Suppressor macrophage treated with lipopolysaccharide for 1 hour (primary cell): ENCODE data around the gene ADTRP.
A peak's percentile ranks its signal among the peaks of the same experiment; 100 is the strongest.
"Not testable (repeated sequence)": the region's sequence is repeated elsewhere in the genome, so short reads cannot be mapped to it uniquely, and the experiment has no call there.

Experiments used
- DNase-seq, 3 donors: peaks; one replicate each; pipeline ENCODE4 v3.0.0-alpha.2; 2020 to 2022

Gene ADTRP

DNA sequence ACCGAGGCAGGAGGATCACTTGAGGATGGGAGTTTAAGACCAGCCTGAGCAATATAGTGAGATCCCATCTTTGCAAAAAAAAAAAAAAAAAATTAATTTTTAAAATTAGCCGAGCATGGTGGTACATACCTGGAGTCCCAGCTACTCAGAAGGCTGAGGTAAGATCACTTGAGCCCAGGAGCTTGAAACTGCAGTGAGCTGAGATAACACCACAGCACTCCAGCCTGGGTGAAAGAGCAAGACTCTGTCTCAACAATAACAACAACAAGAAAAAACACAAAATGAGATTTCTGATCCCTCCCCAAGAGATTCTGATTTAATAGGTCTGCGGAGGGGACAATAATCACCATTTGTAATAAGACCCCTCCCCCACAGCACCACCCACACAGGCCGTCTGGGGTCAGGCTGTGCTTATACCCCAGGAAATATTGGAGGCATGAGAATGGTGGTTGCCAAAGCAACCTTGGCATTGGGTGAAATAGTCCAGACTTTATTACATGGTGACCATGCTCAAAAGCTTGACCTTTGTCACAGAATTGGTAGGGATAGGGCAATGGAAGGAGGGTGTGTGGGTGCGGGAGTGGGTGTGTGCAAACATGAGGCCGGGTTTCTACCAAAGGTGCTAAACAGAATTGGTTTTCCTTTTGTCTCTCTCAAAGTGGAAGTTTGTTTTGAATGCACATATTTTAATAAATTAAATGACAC is 24.4 kb upstream of the ADTRP start:
- peak in 1 of 3 donors; percentile 20 for DNase-seq

DNA sequence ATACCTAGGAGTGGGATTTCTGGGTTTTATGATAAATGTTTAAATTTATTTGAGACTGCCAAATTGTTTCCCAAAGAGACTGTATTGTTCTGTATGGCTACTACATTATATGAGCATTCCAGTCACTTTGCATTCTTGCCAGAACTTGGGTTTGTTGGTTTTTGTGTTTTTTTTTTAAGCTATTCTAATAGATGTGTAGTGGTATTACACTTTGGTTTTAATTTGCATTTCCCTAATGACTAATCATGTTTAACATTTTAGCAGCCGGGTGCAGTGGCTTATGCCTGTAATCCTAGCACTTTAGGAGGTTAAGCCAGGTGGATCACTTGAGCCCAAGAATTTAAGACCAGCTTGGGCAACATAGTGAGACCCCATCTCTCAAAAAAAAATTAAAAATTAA is 21.9 kb upstream of the ADTRP start:
- DNase-seq = not testable (repeated sequence)

DNA sequence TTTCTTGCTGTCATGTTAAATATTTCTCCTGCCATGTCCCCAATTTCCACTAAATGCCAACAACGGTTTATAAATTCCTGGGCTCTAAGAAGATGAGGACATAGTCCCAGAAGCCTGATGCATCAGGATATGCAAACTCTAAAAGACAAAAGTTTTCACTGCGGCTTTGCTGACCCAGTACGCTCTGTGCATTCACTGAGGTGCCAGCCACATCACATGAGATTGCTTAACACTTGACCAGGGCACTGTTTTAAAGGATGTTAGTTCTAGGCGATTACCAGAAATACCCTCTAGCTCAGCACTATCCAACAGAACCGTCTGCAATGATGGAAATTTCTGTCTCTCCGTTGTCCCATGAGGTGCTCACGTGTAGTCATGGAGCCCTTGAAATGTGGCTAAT is 19.9 kb upstream of the ADTRP start:
- no peak for DNase-seq

DNA sequence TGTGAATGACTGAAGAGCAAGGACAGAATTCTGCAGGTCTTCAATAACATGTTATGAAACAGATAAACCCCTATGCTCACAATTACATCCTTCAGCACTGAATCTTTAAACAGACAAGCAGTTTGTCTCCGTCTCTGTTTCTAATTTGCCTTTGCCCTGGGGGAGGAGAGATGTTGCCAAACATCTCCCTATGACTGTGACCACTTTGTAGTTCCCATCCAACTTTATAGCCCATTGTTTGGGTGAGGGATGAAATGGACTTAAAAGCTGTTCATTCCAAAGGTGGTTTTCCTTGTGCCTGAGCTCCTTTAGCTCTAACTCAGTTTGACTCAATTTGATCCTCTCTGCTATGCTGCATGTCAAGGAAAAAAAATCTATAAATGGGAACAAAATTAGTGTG is 19.5 kb upstream of the ADTRP start:
- DNase-seq = no peak

DNA sequence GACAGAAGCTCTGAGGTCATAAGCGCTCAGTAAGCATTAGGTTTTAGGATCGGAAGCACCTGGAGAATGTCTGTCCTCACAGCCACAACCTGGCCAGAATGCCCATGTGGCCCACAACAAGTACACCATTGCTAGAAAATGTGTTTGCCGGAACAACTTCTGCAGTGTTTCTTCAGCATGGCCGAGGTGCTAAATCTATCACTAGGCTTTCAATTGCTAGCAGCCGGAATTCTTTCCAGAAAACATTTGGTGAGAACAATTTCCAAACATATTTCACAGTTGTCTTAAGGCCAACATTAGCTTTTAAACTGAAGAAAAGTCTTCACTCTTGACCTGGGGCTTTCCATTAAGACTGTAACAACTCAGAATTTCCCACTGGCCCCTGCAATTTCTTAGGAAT is 18.2 kb upstream of the ADTRP start:
- DNase-seq = no peak

DNA sequence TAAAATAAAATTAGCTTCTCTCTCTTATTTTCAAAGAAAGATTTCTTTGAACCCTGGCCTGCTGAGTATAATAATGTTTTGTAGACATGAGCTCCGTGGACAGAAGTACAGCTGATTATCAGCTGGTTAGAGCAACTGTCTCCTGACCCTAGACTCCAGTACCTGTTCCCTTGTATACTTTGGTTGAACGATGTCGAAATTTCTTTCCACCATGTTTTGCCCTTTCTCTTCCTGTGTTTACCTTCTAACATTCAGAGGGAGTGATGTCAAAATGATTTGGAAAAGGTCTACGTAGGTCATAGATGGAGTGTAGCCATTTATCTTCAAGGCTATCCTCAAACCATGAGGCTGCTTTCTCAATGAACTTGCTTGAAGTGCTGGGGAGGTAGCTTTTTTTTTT is 16.8 kb upstream of the ADTRP start:
- no peak for DNase-seq

DNA sequence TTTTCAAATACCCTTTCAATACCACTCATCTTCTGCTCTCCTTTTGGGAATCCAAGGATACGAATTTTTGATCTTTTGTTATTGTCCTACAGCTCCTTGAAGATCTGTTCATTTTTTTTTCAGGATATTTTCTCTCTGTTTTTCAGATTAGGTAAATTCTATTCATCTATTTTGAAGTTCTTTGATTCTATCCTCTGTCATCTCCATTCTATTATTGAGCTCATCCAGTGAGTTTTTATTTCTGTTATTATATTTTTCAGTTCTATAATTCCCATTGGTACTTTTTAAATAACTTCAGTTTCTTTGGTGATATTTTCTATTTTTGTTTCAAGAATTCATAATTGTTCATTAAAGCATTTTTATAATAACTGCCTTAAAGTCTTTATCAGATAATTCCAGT is 14.7 kb upstream of the ADTRP start:
- DNase-seq = no peak

DNA sequence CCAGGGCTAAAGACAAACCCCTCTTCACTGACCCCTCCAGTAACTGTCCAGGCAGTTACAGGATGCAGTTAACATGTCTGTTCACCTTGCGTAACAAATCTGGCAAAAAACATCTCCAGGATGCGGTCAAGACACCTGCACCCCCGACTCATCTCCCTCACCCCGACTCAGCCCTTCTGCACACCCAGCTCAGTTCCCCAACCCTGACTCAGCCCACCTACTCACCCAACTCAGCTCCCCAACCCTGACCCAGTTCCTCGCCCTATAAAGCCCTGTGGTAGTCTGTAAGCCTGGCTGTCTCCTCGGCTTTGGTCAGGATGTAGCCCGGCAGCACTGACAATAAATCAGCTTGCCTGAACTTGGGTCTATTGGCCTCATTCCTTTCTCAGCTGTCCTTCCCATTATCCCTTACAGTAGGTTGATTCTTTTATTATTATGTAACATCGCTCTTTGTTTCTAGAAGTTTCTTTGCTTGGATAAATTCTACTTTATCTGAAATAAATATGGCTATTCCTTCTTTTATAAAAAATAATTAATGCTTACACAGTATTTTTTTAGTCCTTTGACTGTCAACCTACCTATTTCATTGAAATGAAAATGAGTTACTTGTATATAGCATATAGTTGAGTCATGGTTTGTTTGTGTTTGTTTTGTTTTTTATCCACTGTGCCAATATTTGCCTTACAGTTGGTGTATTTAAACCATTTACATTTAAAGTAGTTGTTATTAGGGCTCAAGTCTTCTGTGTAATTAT is 12.9 kb upstream of the ADTRP start:
- DNase-seq = no peak

DNA sequence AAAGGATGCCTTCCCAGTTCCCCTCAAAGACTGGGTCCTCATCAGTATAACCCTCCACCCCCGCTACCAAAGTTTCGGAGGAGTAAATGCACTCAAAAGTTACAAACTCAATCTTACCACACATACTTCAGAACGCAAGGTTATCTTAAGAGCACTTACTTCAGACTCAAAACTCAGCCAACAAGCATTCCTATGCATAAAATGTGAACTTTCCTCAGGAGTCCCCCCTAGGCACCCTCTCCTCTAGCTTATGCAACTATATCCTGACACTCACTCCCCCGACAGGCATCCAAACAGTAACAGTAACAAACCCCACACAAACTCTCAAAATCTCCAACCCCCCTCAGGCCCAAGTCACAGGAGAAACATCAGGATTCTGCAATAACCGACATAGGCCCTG is 11.1 kb upstream of the ADTRP start:
- no peak for DNase-seq

DNA sequence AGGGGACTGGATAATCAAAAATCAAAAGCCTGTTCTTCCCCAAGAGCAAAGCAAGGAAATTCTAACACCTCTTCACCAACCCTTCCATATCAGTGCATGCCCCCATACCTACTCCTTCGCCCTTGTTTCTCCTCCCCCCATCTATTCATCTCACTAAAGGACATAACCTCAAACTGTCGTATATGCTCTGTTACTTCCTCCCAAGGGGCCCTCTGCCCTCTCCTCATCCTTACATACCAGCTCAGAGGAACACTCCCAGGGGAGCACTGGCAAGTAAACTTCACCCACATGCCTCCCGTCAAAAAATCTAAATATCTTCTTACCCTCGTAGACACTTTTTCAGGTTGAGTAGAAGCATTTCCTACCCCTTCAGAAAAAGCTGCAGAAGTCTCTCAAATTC is 9.4 kb upstream of the ADTRP start:
- DNase-seq = no peak

DNA sequence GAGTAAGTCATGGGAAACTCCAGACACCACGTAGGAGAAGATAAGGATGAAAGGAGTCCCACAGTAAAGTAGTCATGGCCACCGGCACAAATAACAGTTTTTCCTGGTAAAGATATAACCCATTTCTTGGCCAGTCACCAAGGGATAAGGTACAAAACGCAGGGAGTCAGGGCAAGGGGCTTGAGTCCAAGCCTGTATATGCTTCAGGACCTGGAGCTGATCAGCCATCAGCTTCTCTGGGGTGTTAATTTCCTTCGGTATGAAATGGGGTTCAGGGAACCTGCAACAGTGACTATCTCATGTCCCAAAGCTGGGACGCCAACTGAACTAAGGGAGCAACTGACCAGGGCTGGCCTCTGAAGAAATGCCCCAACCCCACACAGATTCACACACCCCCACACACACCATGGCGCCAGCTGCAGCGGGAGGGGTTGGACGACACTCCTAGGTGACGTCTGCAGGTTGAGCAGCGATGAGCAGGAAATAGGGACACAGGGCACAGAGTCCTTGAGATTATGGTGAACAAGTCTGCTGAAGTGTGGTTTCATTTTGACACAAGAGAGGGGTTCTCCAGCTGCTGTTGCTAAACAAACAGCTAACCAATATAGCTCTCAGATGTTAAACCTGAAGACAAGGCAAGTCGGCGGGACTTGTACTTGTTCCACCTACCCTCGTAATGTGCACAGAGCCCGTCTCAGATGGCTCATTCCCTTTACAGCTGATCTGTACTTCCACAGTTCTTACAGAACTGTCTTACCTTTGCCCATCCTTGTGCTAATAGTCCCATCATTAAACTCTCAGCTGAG is 7.4 kb upstream of the ADTRP start:
- no peak for DNase-seq

DNA sequence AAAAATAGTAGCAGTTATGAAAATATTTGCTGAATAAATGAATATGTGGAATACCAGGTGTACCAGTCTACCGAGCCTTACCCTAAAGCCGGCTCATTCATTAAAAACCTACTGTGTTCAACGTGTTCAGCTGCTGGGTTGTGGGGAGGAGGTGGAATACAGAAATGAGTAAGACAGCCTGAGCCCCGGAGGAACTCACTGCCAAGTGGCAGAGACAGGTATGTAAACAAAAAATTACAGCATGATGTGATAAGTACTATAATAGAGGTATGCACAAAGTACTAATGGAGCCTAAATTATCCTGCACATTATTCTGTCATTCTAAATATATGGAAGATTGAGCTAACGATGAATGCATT is 6.8 kb upstream of the ADTRP start:
- no peak for DNase-seq

DNA sequence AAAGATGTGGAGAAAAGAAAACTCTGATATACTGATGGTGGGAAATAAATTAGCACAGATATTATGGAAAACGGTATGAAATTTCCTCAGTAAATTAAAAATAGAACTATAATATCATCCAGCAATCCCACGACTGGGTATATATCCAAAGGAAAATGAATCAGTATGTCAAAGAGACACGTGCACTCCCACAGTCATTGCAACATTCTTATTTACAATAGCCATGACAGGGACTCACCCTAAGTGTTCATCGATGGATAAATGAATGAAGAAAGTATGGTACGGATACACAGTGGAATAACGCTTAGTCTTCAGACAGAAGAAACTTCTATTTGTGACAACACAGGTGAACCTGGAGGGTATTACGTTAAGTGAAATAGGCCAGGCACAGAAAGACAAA is 5.7 kb upstream of the ADTRP start:
- no peak for DNase-seq

DNA sequence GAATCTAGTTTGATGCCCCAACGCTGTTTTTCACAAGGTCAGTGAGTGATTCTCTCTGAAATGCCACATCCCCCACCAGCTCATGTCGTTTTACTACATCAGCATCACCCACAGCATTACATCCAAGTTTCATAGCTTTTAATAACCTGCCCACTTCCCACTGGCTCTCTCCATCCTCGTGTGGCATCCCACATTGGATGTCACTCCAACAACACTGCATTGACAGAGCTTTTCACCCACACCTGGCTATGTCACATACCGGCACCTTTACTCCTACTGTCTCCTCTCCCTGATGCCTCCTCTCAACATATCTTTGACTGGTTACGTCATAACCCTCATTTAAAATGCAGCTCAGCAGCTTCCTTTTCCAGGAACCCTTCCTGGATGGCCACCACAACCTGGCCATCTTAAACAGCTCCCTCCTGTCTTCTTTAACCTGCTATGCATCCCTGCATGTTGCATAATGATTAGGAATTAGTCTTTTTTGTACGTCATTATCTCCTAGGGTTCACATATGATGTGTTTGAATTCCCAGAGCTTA is 5.0 kb upstream of the ADTRP start:
- DNase-seq = no peak

DNA sequence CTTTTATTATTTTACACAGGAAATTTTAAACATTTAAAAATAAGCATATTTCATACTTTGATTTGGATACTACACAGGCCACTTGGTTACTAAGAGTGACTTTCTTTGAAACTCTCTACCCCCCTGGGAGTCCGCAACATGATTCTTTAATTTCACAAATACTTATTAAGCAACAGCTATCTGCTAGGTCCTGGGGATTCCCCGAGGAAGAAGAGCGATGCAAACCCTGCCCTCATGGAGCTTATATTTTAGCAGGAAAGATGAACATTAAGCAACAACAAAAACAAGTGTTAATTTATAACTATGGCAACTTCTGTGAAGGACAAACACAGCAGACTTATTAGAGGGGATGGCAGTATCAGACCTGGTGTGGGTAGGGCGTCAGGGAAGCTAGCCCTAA is 3.9 kb upstream of the ADTRP start:
- no peak for DNase-seq

DNA sequence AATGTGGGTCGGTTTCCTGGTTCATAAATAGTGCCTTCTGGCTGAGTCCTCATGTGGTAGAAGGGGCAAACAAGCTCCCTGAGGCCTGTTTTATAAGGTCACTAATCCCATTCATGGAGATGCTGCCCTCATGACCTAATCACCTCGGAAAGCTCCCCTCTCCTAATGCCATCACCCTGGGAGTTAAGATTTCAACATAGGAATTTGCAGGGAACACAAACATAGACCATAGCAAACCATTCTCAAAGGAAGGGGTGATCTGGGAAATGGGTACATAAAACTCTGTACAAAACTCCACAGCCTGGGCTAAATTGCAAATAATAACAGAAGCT is 1.5 kb upstream of the ADTRP start:
- no peak for DNase-seq

DNA sequence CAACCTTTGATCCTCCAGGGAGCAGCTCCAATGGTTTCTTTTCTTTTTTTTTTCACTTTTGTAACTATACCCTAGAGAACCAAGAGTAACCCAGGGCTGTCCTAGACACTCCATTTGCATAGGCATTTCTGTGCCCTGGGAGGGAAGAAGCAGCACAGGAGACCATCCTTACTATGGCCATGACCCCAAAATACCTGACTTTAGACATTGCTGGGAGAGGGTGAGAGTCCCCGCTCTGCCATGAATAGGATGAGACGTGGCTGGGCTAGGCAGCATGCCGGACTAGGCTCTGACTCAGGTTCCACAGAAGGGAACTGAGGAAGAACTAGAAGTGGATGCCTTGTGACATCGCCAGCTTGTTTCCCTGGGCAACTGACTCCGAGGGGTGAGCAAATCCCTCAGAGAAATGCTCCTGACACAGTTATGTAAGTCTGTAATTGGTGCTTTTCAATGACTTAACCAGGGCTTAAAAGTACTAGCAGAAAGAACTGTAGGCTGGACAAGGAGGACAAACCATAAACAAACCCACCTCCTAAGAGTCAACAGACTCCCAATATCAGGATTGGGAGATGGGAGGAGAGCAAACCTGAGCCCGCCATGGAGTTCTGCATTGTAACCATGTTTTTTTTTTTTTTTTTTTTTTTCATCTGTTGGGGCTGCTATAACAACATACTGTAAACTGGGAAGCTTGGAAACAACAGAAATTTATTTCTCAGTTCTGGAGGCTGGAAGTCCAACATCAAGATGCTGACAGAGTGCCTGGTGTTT is 910 bp upstream of the ADTRP start:
- peak; percentile 91 to 95 (median 94) for DNase-seq

DNA sequence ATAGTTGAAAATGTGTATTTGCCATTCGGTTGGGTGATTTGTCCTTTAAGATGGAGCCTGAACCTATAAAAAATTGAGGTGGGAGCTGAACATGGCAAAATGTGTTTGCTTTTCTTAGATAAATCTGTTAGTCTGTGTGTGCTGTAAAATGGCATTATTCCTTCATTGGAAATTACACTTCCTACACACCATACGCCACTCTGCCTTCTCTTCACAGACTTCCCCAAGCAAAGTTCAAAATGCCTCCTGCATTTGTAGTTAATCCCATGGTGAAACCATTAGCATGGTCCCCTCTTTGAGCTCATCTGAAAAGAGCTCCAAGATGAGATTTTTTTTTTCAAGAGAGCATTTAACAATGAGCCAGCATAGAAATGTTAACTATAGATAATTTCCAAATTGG is 567 bp downstream of the ADTRP start:
- no peak for DNase-seq

DNA sequence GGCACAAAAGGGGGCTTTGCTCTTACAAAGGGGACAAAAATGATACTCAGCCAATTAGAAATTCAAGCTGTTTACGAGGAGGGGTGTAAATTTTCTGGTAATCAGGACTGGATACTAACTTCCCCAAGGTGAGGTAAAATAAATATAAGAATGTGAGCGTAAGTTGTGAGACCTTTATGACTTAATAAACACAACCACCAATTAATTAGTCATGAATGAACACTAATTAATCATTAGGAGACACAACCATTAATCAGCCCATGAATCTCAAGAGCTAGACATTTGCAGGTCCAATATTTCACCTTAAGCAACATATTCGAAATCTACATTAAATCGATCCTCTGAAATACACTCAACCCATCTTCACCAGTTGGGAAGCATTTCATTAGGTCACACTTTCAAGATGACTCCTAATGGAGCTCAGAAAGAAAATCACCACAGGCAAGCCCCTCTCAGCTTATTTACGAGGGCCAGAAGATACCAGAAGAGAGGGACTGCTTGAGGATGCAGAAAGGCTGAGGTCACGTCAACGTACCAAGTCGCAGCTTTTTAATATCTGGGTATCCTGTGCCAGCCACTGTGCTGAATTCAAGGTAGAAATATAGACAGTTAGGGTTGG is 2.7 kb downstream of the ADTRP start:
- no peak for DNase-seq

DNA sequence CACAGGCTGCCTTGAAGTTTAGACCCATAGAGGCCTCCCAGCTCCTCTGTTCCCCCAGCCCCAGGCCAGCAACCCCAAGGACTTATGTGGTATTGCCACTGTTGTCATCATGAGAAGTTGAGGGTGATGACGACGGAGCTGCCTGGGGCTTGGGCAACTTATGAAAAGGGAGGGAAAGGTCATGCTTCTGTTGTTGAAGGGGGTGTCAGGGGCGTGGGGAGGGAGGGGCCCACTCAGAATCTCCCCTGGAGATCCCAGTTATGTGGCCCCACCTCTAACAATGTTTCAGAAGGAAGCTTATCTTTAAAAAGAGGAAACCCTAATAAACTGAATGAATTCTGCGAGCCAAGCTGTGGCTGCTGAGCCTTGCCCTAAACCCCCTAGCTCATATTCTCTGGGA is 4.2 kb downstream of the ADTRP start:
- DNase-seq = peak; percentile 87 to 91 (median 91)

DNA sequence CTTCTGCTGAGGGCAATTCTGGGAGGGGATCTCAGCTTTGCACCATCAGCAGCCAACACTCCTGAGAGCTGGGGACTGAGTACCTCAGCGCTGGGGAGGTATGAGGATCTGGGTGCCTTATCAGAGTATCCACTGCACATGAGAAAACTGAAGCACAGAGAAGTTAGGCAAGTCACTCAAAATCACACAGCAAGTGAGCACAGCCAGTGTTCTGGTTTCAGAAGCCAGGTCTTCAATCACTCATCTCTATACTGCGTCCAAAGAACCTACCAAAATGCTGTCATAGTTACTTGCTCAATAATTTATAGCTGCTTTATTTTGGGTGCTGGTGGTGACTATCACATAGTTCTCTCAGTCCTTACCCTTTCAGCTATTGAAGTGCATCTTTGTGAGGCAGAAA is 5.0 kb downstream of the ADTRP start:
- no peak for DNase-seq

DNA sequence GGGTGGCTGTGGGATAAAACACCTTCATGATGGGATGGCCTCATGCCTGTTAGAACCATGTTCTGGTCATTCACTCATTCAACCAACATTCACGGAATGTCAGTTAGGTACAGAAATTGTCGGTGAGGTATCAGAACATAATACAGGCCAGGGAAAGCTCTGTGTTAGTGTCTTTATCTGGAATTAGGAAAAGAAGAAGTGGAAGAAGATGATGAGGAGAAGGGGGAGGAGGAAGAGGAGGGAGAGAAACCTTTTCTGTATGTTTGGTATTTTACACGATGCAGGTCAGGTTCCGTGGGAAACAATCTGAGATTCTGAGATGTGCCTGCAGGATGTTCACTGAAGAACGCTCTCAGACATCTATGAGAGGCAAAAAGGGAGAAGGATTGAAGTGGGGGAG is 5.6 kb downstream of the ADTRP start:
- DNase-seq = no peak
